T-helper 2 cell treated with Interferon-gamma antibody and Interleukin-4, amounts not matched to agents 100 ng/mL and 5 ng/mL, for 36 hours (primary cell): Measurements from ENCODE around the gene DLK2. TPM values are rescaled to one million over a fixed set of nuclear protein-coding genes. Genes with fewer than 3 reads are reported as not detected.
"Not testable (repeated sequence)": the region's sequence is repeated elsewhere in the genome, so short reads cannot be mapped to it uniquely, and the experiment has no call there.

ENCODE experiments used
- intact Hi-C: fragments of 100-400 bp; cut with micrococcal nuclease; formaldehyde crosslinking; loops from one replicate; pipeline ENCODE4 v1.15.1; 2023
- total RNA-seq: library from RNA; stranded (reverse); gene quantifications from 2 replicates; pipeline ENCODE4 v1.2.3, GENCODE V29; 2022

DLK2 gene
- total RNA-seq, 1 donor from 2014 or later: 0.20 TPM

GRCh38 chr6:43481591-43482236 is 26.4 kb upstream of the DLK2 start:
- intact Hi-C loops: no loop called here

- intact Hi-C loops: no loop called here
These were observed 25.7 kb upstream of the DLK2 start for GRCh38 chr6:43481075-43481474.

GRCh38 chr6:43478008-43478372 is 22.6 kb upstream of the DLK2 start:
- intact Hi-C loops: no loop called here

- intact Hi-C loops: loop anchor here (1.0 to 2.0 kb wide), 5 partner anchors 39 to 303 kb away; partner anchors contain the start of genes ABCC10, GTPBP2, POLR1C and YIPF3
These were observed 22.1 kb upstream of the DLK2 start, which contains the start of gene TJAP1 for GRCh38 chr6:43477235-43478007. TJAP1 (plus strand) TSS chr6:43477570; CDS start chr6:43499002, 21,432 bp downstream.

- intact Hi-C loops: loop anchor here (1.0 to 2.0 kb wide), 5 partner anchors 40 to 302 kb away; partner anchors contain the start of genes ABCC10, GTPBP2, POLR1C and YIPF3
These were observed 21.4 kb upstream of the DLK2 start for GRCh38 chr6:43476746-43477145.

GRCh38 chr6:43475516-43475915 is 20.2 kb upstream of the DLK2 start:
- intact Hi-C loops: no loop called here

GRCh38 chr6:43472515-43472914 is 17.2 kb upstream of the DLK2 start:
- intact Hi-C loops: no loop called here

- intact Hi-C loops: no loop called here
These were observed 16.1 kb upstream of the DLK2 start for GRCh38 chr6:43471399-43471798.

- intact Hi-C loops: no loop called here
These were observed 14.6 kb upstream of the DLK2 start for GRCh38 chr6:43469947-43470346.

- intact Hi-C loops: no loop called here
These were observed 13.7 kb upstream of the DLK2 start for GRCh38 chr6:43468748-43469681.

- intact Hi-C loops: no loop called here
These were observed 12.9 kb upstream of the DLK2 start for GRCh38 chr6:43468240-43468639.

- intact Hi-C loops: no loop called here
These were observed 12.4 kb upstream of the DLK2 start for GRCh38 chr6:43467752-43468151.

GRCh38 chr6:43467265-43467664 is 11.9 kb upstream of the DLK2 start:
- intact Hi-C loops: not testable (repeated sequence)

- intact Hi-C loops: no loop called here
These were observed 10.6 kb upstream of the DLK2 start for GRCh38 chr6:43465948-43466347.

- intact Hi-C loops: no loop called here
These were observed 9.0 kb upstream of the DLK2 start for GRCh38 chr6:43464337-43464736.

GRCh38 chr6:43461936-43462335 is 6.6 kb upstream of the DLK2 start:
- intact Hi-C loops: no loop called here

- intact Hi-C loops: no loop called here
These were observed 4.7 kb upstream of the DLK2 start for GRCh38 chr6:43460032-43460431.

GRCh38 chr6:43459535-43459934 is 4.2 kb upstream of the DLK2 start:
- intact Hi-C loops: no loop called here

GRCh38 chr6:43458154-43458553 is 2.8 kb upstream of the DLK2 start:
- intact Hi-C loops: not testable (repeated sequence)

GRCh38 chr6:43457643-43458042 is 2.3 kb upstream of the DLK2 start:
- intact Hi-C loops: no loop called here
